IMR-90 (cell line): Measurements from ENCODE around the gene PDRG1. TPM values are rescaled to one million over a fixed set of nuclear protein-coding genes. Genes with fewer than 3 reads are reported as not detected.
"Not testable (repeated sequence)": the region's sequence is repeated elsewhere in the genome, so short reads cannot be mapped to it uniquely, and the experiment has no call there.

Source experiments
- ATAC-seq: fragments of 200-7000 bp; cut with Tn5 transposase; 2 replicates; pipeline ENCODE4 v1.9.1; 2020; ENCODE audit warnings: low read depth, mild to moderate bottlenecking, moderate library complexity
- BruUV-seq: library from RNA; stranded (reverse); fragments of 400-500 nt; replicated peaks from 2 replicates; lab custom pipeline; 2021; lab: Mats Ljungman, UMichigan
- CTCF ChIA-PET: fragments of 300-600 bp; formaldehyde crosslinking; extraction: SDS; loops from one replicate; lab custom pipeline; 2021; ENCODE audit warnings: antibody characterized with exemption; lab: Yijun Ruan, JAX
- POLR2A ChIA-PET: fragments of 300-600 bp; sonication (Branson Sonifier 250); formaldehyde crosslinking; loops from one replicate; lab custom pipeline; 2022; ENCODE audit warnings: antibody characterized with exemption; ENCODE audit not compliant: unreplicated experiment; lab: Charles Lee
- DNase-seq: peaks from one replicate; pipeline ENCODE4 v3.0.0; 2013
- H2AFZ ChIP-seq: replicated peaks from 2 replicates; pipeline ENCODE3; 2013; ENCODE audit warnings: low read length, mild to moderate bottlenecking; ENCODE audit not compliant: poor library complexity
- H2AK5ac ChIP-seq: 2 replicates; pipeline ENCODE4 v1.6.1; 2013; ENCODE audit warnings: low read depth, low read length, inconsistent platforms
- H2AK9ac ChIP-seq: replicated peaks from 2 replicates; pipeline ENCODE3; 2013; ENCODE audit warnings: mild to moderate bottlenecking, low read depth, low read length, moderate library complexity; ENCODE audit not compliant: poor library complexity
- H2BK120ac ChIP-seq: 2 replicates; pipeline ENCODE4 v1.6.1; 2013; ENCODE audit warnings: low read depth, low read length, inconsistent platforms
- H2BK15ac ChIP-seq: 3 replicates; pipeline ENCODE4 v1.6.1; 2013; ENCODE audit warnings: low read depth, low read length, inconsistent platforms
- H2BK20ac ChIP-seq: 2 replicates; pipeline ENCODE4 v1.6.1; 2013; ENCODE audit warnings: low read depth, mild to moderate bottlenecking, inconsistent platforms, low read length, moderate library complexity
- H2BK5ac ChIP-seq: 2 replicates; pipeline ENCODE4 v1.6.1; 2013; ENCODE audit warnings: mild to moderate bottlenecking, low read depth, low read length, inconsistent platforms; ENCODE audit not compliant: poor library complexity, severe bottlenecking
- H3K14ac ChIP-seq: replicated peaks from 2 replicates; pipeline ENCODE4 v1.6.1; 2013; ENCODE audit warnings: low read depth, low read length, inconsistent platforms
- H3K18ac ChIP-seq: 2 replicates; pipeline ENCODE4 v1.6.1; 2013; ENCODE audit warnings: low read depth, low read length, control low read depth
- H3K23ac ChIP-seq: 2 replicates; pipeline ENCODE4 v1.6.1; 2013; ENCODE audit warnings: low read depth, low read length, inconsistent platforms
- H3K27ac ChIP-seq: 2 replicates; pipeline ENCODE4 v1.5.1; 2013; ENCODE audit warnings: mild to moderate bottlenecking, control low read depth, low read length; ENCODE audit not compliant: insufficient read depth
- H3K27me3 ChIP-seq: 2 replicates; pipeline ENCODE4 v1.6.1; 2013; ENCODE audit warnings: low read length; ENCODE audit not compliant: control insufficient read depth, insufficient read depth
- H3K36me3 ChIP-seq: 2 replicates; pipeline ENCODE4 v1.6.1; 2013; ENCODE audit warnings: low read length, mixed read lengths; ENCODE audit not compliant: control insufficient read depth, insufficient read depth
- H3K4ac ChIP-seq: 2 replicates; pipeline ENCODE4 v1.6.1; 2013; ENCODE audit warnings: low read depth, low read length, inconsistent platforms
- H3K4me1 ChIP-seq: 2 replicates; pipeline ENCODE4 v1.6.1; 2013; ENCODE audit warnings: low read length, mixed read lengths; ENCODE audit not compliant: control insufficient read depth, insufficient read depth
- H3K4me2 ChIP-seq: 2 replicates; pipeline ENCODE4 v1.6.1; 2013; ENCODE audit warnings: low read depth, mild to moderate bottlenecking, control low read depth, low read length, moderate library complexity
- H3K4me3 ChIP-seq: 2 replicates; pipeline ENCODE4 v1.5.1; 2013; ENCODE audit warnings: low read depth, mild to moderate bottlenecking, control low read depth, low read length, moderate library complexity; ENCODE audit not compliant: insufficient read depth
- H3K56ac ChIP-seq: 2 replicates; pipeline ENCODE4 v1.6.1; 2013; ENCODE audit warnings: low read length, inconsistent platforms; ENCODE audit not compliant: insufficient read depth; ENCODE audit errors: extremely low read depth
- H3K79me1 ChIP-seq, 2 experiments: 2 replicates each; pipeline ENCODE4 v1.6.1; 2013; ENCODE audit warnings: low read length in 2 of 2, inconsistent platforms in 1 of 2, low read depth in 1 of 2
- H3K9ac ChIP-seq: 2 replicates; pipeline ENCODE4 v1.6.1; 2013; ENCODE audit warnings: low read depth, low read length, control low read depth
- H3K9me1 ChIP-seq: 2 replicates; pipeline ENCODE4 v1.6.1; 2013; ENCODE audit warnings: low read length, inconsistent platforms; ENCODE audit not compliant: insufficient read depth
- H3K9me3 ChIP-seq: 2 replicates; pipeline ENCODE4 v1.6.1; 2013; ENCODE audit warnings: low read length; ENCODE audit not compliant: control insufficient read depth, insufficient read depth
- H4K20me1 ChIP-seq: 2 replicates; pipeline ENCODE4 v1.6.1; 2013; ENCODE audit warnings: low read length, inconsistent platforms; ENCODE audit not compliant: insufficient read depth
- H4K5ac ChIP-seq: 2 replicates; pipeline ENCODE4 v1.6.1; 2013; ENCODE audit warnings: mild to moderate bottlenecking, low read depth, low read length, control low read depth
- H4K8ac ChIP-seq, 2 experiments: 2 replicates each; pipeline ENCODE4 v1.6.1; 2013; ENCODE audit warnings: low read depth in 2 of 2, low read length in 2 of 2, control low read depth in 1 of 2, inconsistent platforms in 1 of 2
- H4K91ac ChIP-seq: 2 replicates; pipeline ENCODE4 v1.6.1; 2013; ENCODE audit warnings: low read depth, low read length, inconsistent platforms; ENCODE audit not compliant: insufficient read depth
- WGBS, 2 experiments: methylation state at CpG; one replicate each; pipeline versions ENCODE4 v1.1.5 to v1.1.7; 2013; ENCODE audit warnings: missing lambda C conversion rate in 2 of 2; ENCODE audit not compliant: insufficient read length in 1 of 2; ENCODE audit errors: extremely low coverage in 2 of 2; 5-methylcytosine and 5-hydroxymethylcytosine counted together
- dilution Hi-C: fragments of 300-500 bp; cut with HindIII; formaldehyde crosslinking; loops from one replicate; pipeline ENCODE4 v1.14.3; 2018; ENCODE audit warnings: low sequenced_read_pairs; ENCODE audit not compliant: unreplicated experiment
- in situ Hi-C: fragments of 300-500 bp; cut with MboI; formaldehyde crosslinking; loops from 3 replicates; pipeline ENCODE4 v1.14.3; 2019; ENCODE audit warnings: low sequenced_read_pairs, inconsistent platforms, mixed read lengths
- intact Hi-C: fragments of 100-400 bp; cut with micrococcal nuclease; formaldehyde crosslinking; loops from 2 replicates; pipeline ENCODE4 v1.10.0; 2022
- polyA plus RNA-seq, 3 experiments: library from polyadenylated mRNA; depleted of rRNA; stranded (reverse); fragments of >200 nt; gene quantifications; 2 replicates each; pipeline ENCODE4 v1.2.3, GENCODE V29; 2012; ENCODE audit warnings: low replicate concordance in 1 of 3
- total RNA-seq: library from RNA; depleted of rRNA; stranded (reverse); fragments of >200 nt; gene quantifications from 2 replicates; pipeline ENCODE4 v1.2.3, GENCODE V29; 2012

Gene PDRG1
- total and polyA plus RNA-seq, 2 of the 4 experiments (the other 2 are of a cell fraction): 5.0 to 15.7 TPM

DNA sequence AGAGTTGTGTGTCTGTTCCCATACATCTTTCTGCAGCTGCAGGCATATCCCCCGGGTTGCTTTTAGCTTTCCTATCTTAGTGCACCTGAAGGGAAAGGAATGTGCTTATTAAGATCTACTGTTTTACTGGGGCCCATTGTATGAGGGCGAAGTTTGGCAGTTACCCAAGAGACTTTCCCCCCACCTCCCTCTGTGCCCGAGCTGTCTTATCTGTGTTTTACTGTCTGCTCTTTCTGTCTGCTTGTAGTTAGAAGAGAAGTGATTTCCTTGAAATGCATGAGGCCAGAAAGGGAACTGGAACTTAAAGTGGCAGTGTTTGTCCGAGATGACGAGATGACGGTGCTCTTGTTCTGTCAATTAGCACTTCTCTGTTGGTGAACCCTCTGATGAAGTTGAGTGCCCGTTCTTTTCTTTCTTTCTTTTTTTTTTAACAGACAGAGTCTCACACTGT, 33.9 kb downstream of the PDRG1 start:
- H4K20me1 ChIP-seq, H3K9me3 ChIP-seq, DNase-seq, dilution Hi-C loops, H2AK5ac ChIP-seq, BruUV-seq, H2BK5ac ChIP-seq, H2AK9ac ChIP-seq, POLR2A ChIA-PET, H3K9ac ChIP-seq, H2BK120ac ChIP-seq, H3K4me3 ChIP-seq, H3K4ac ChIP-seq, H3K4me2 ChIP-seq, H3K56ac ChIP-seq, H3K23ac ChIP-seq, H4K5ac ChIP-seq, H4K91ac ChIP-seq, H3K27ac ChIP-seq, H4K8ac ChIP-seq, H3K4me1 ChIP-seq, H3K9me1 ChIP-seq, in situ Hi-C loops, ATAC-seq, H3K79me1 ChIP-seq, H2AFZ ChIP-seq, H2BK20ac ChIP-seq, H2BK15ac ChIP-seq, H3K14ac ChIP-seq, H3K18ac ChIP-seq, H3K36me3 ChIP-seq: not testable (repeated sequence)
- CTCF ChIA-PET: interaction anchor here (0.6 kb wide), 1 partner anchor 9 kb away, joined by 3 read pairs; no protein-coding TSS in a partner anchor
- WGBS, 2 experiments: no CpG with 5 or more reads among the region's 7 CpGs
- peaks cover 45% of the 10 kb centered on the region for H3K27me3 ChIP-seq
- intact Hi-C loops: loop anchor here (5.0 kb wide), 1 partner anchor 744 kb away; no protein-coding TSS in a partner anchor
